Neural crest cell (in vitro differentiated cells): ENCODE measurements around the gene GLIS1. TPM values are rescaled to one million over a fixed set of nuclear protein-coding genes. Genes with fewer than 3 reads are reported as not detected.

ENCODE experiments used
- DNase-seq: peaks from one replicate; pipeline ENCODE4 v3.0.0; 2021; ENCODE audit warnings: low read depth, mixed read lengths, low spot score
- H3K27ac Mint-ChIP-seq: one replicate; pipeline ENCODE4 v1.8.0; 2021; ENCODE audit warnings: mild to moderate bottlenecking, mixed read lengths; ENCODE audit not compliant: unreplicated experiment
- H3K27me3 Mint-ChIP-seq: 2 replicates; pipeline ENCODE4 v1.8.0; 2021; ENCODE audit warnings: low read depth, mild to moderate bottlenecking, mixed read lengths
- H3K36me3 Mint-ChIP-seq: 2 replicates; pipeline ENCODE4 v1.8.0; 2021; ENCODE audit warnings: low read depth, mild to moderate bottlenecking, mixed read lengths
- H3K4me1 Mint-ChIP-seq: 2 replicates; pipeline ENCODE4 v1.8.0; 2021; ENCODE audit warnings: mixed read lengths
- H3K4me3 Mint-ChIP-seq: one replicate; pipeline ENCODE4 v1.8.0; 2021; ENCODE audit warnings: mild to moderate bottlenecking, mixed read lengths
- H3K9me3 Mint-ChIP-seq: 2 replicates; pipeline ENCODE4 v1.8.0; 2021; ENCODE audit warnings: mixed read lengths
- CTCF ChIP-seq: fragments of 200-600 bp; sonication (generic); conservative IDR thresholded peaks from 2 replicates; pipeline ENCODE4 v1.5.0; 2021; ENCODE audit warnings: antibody characterized with exemption, mild to moderate bottlenecking
- total RNA-seq: library from RNA; stranded (reverse); gene quantifications from 2 replicates; pipeline ENCODE4 v1.2.1, GENCODE V29; 2021

The GLIS1 gene
- total RNA-seq, 1 donor from 2014 or later, result not detected

- DNase-seq, result no peak
- Mint-ChIP-seq H3K9me3 (no peaks in the 10 kb centered on the region), H3K36me3 (no peaks in the 10 kb centered on the region), H3K4me1 (peaks cover 9% of the 10 kb centered on the region), H3K27ac (no peak overlapping the region), H3K4me3 (no peak overlapping the region), H3K27me3 (peaks cover 2% of the 10 kb centered on the region)
- TF ChIP-seq CTCF, result no peak
Observed at GRCh38 chr1:53519421-53519820, 219.5 kb downstream of the GLIS1 start.

GRCh38 chr1:53518775-53519174 is 220.2 kb downstream of the GLIS1 start:
- no peaks in the 10 kb centered on the region for H3K9me3 Mint-ChIP-seq
- TF ChIP-seq CTCF, result no peak
- peaks cover 2% of the 10 kb centered on the region for H3K27me3 Mint-ChIP-seq
- no peaks in the 10 kb centered on the region for H3K36me3 Mint-ChIP-seq
- DNase-seq, result no peak
- H3K4me3 Mint-ChIP-seq, result no peak overlapping the region
- no peak overlapping the region for H3K27ac Mint-ChIP-seq
- H3K4me1 Mint-ChIP-seq, result peaks cover 10% of the 10 kb centered on the region

GRCh38 chr1:53517821-53518352 is 221.1 kb downstream of the GLIS1 start:
- no peak for TF ChIP-seq CTCF
- no peak for DNase-seq
- Mint-ChIP-seq H3K27me3 (no peaks in the 10 kb centered on the region), H3K36me3 (no peaks in the 10 kb centered on the region), H3K9me3 (no peaks in the 10 kb centered on the region), H3K4me1 (peaks cover 10% of the 10 kb centered on the region), H3K27ac (no peak overlapping the region), H3K4me3 (no peak overlapping the region)

GRCh38 chr1:53517109-53517508 is 221.9 kb downstream of the GLIS1 start:
- Mint-ChIP-seq H3K4me3 (no peak overlapping the region), H3K27ac (no peak overlapping the region), H3K36me3 (no peaks in the 10 kb centered on the region), H3K4me1 (peaks cover 12% of the 10 kb centered on the region), H3K27me3 (no peaks in the 10 kb centered on the region), H3K9me3 (no peaks in the 10 kb centered on the region)
- DNase-seq, result no peak
- TF ChIP-seq CTCF, result no peak

- no peak for TF ChIP-seq CTCF
- Mint-ChIP-seq H3K4me1 (peaks cover 15% of the 10 kb centered on the region), H3K27ac (peak overlapping the region; percentile 88), H3K9me3 (no peaks in the 10 kb centered on the region), H3K4me3 (no peak overlapping the region), H3K36me3 (no peaks in the 10 kb centered on the region), H3K27me3 (no peaks in the 10 kb centered on the region)
- DNase-seq, result no peak
Observed at GRCh38 chr1:53516181-53516580, 222.8 kb downstream of the GLIS1 start.
